ENCODE results near the gene TSPAN7. TPM values are rescaled to one million over a fixed set of nuclear protein-coding genes. Genes with fewer than 3 reads are reported as not detected.

Gene TSPAN7
- total RNA-seq, 1 donor from 2014 or later: 21.8 TPM

GRCh38 chrX:38669428-38669827, 108.1 kb downstream of the TSPAN7 start:
- DNase-seq (ENCODE audit: low spot score, unreplicated experiment): no peak
- Mint-ChIP-seq H3K27me3 (no peaks in the 10 kb centered on the region), H3K27ac (no peak overlapping the region), H3K4me3 (ENCODE audit: low read depth) (no peak overlapping the region), H3K9me3 (ENCODE audit: low read depth) (peaks cover 8% of the 10 kb centered on the region), H3K4me1 (ENCODE audit: low read depth) (no peaks in the 10 kb centered on the region), H3K36me3 (ENCODE audit: insufficient read depth) (peaks cover 3% of the 10 kb centered on the region)
- TF ChIP-seq CTCF (IDR thresholded peaks at IDR 0.05; ENCODE audit: unreplicated experiment): no peak

GRCh38 chrX:38672646-38673045, 111.3 kb downstream of the TSPAN7 start:
- H3K4me1 Mint-ChIP-seq (ENCODE audit: low read depth): no peaks in the 10 kb centered on the region
- H3K4me3 Mint-ChIP-seq (ENCODE audit: low read depth): no peak overlapping the region
- no peaks in the 10 kb centered on the region for H3K27me3 Mint-ChIP-seq
- H3K36me3 Mint-ChIP-seq (ENCODE audit: insufficient read depth): peaks cover 5% of the 10 kb centered on the region
- no peak for TF ChIP-seq CTCF (IDR thresholded peaks at IDR 0.05; ENCODE audit: unreplicated experiment)
- no peak for DNase-seq (ENCODE audit: low spot score, unreplicated experiment)
- H3K9me3 Mint-ChIP-seq (ENCODE audit: low read depth): peaks cover 11% of the 10 kb centered on the region
- H3K27ac Mint-ChIP-seq: no peak overlapping the region

- no peak for DNase-seq (ENCODE audit: low spot score, unreplicated experiment)
- no peaks in the 10 kb centered on the region for H3K27me3 Mint-ChIP-seq
- H3K4me3 Mint-ChIP-seq (ENCODE audit: low read depth): no peak overlapping the region
- no peak for TF ChIP-seq CTCF (IDR thresholded peaks at IDR 0.05; ENCODE audit: unreplicated experiment)
- peaks cover 10% of the 10 kb centered on the region for H3K9me3 Mint-ChIP-seq (ENCODE audit: low read depth)
- no peak overlapping the region for H3K27ac Mint-ChIP-seq
- H3K36me3 Mint-ChIP-seq (ENCODE audit: insufficient read depth): peaks cover 5% of the 10 kb centered on the region
- H3K4me1 Mint-ChIP-seq (ENCODE audit: low read depth): peaks cover 3% of the 10 kb centered on the region
These were observed 114.5 kb downstream of the TSPAN7 start for GRCh38 chrX:38675856-38676255.

GRCh38 chrX:38678183-38678582, 116.8 kb downstream of the TSPAN7 start:
- Mint-ChIP-seq H3K4me1 (ENCODE audit: low read depth) (peaks cover 6% of the 10 kb centered on the region), H3K27me3 (no peaks in the 10 kb centered on the region), H3K4me3 (ENCODE audit: low read depth) (no peak overlapping the region), H3K36me3 (ENCODE audit: insufficient read depth) (peaks cover 5% of the 10 kb centered on the region), H3K9me3 (ENCODE audit: low read depth) (peaks cover 14% of the 10 kb centered on the region), H3K27ac (no peak overlapping the region)
- no peak for TF ChIP-seq CTCF (IDR thresholded peaks at IDR 0.05; ENCODE audit: unreplicated experiment)
- no peak for DNase-seq (ENCODE audit: low spot score, unreplicated experiment)

- no peak for DNase-seq (ENCODE audit: low spot score, unreplicated experiment)
- peaks cover 5% of the 10 kb centered on the region for H3K36me3 Mint-ChIP-seq (ENCODE audit: insufficient read depth)
- H3K4me3 Mint-ChIP-seq (ENCODE audit: low read depth): no peak overlapping the region
- no peak for TF ChIP-seq CTCF (IDR thresholded peaks at IDR 0.05; ENCODE audit: unreplicated experiment)
- H3K27me3 Mint-ChIP-seq: no peaks in the 10 kb centered on the region
- peaks cover 14% of the 10 kb centered on the region for H3K9me3 Mint-ChIP-seq (ENCODE audit: low read depth)
- H3K4me1 Mint-ChIP-seq (ENCODE audit: low read depth): peaks cover 6% of the 10 kb centered on the region
- H3K27ac Mint-ChIP-seq: no peak overlapping the region
These were observed 117.5 kb downstream of the TSPAN7 start for GRCh38 chrX:38678821-38679220.
